Ovary (tissue), 9 donors: ENCODE measurements around the gene PTGDR. TPM values are rescaled to one million over a fixed set of nuclear protein-coding genes. Genes with fewer than 3 reads are reported as not detected.

Source experiments
- DNase-seq, 5 donors: peaks; one replicate each; pipeline ENCODE4 v3.0.0-alpha.2; 2019 to 2020
- H3K27ac ChIP-seq, 2 donors: fragments of 200-600 bp; one replicate each; pipeline versions ENCODE4 v1.5.1 to v1.8.0; 2019 to 2022
- H3K27me3 ChIP-seq: fragments of 200-600 bp; one replicate; pipeline ENCODE4 v1.8.0; 2022
- H3K36me3 ChIP-seq: fragments of 200-600 bp; sonication (generic); one replicate; pipeline ENCODE4 v1.5.1; 2019
- H3K4me1 ChIP-seq: one replicate; pipeline ENCODE4 v1.8.1; 2013; ENCODE audit warnings: mild to moderate bottlenecking, moderate library complexity; ENCODE audit not compliant: insufficient read depth
- H3K4me3 ChIP-seq: fragments of 200-600 bp; sonication (generic); one replicate; pipeline ENCODE4 v1.5.1; 2017
- H3K9me3 ChIP-seq, 2 donors: fragments of 200-600 bp in 1 of 2; sonication (generic) in 1 of 2; one replicate each; pipeline versions ENCODE4 v1.5.1 to v1.8.1; 2013 to 2019; ENCODE audit warnings: mild to moderate bottlenecking in 1 of 2, moderate library complexity in 1 of 2
- CTCF ChIP-seq, 3 donors: fragments of 450-650 bp in 2 of 3; fragments of 200-600 bp in 1 of 3; IDR thresholded peaks; one replicate each; pipeline versions ENCODE4 v1.5.1 to v1.8.0; 2016 to 2022; ENCODE audit warnings: antibody characterized with exemption in 3 of 3, mild to moderate bottlenecking in 1 of 3
- EP300 ChIP-seq: sonication (generic); formaldehyde crosslinking; IDR thresholded peaks from one replicate; pipeline ENCODE4 v1.6.1; 2017; ENCODE audit warnings: antibody characterized with exemption
- POLR2A ChIP-seq: fragments of 450-650 bp; IDR thresholded peaks from one replicate; pipeline ENCODE4 v1.6.1; 2017; ENCODE audit warnings: antibody characterized with exemption, mild to moderate bottlenecking, moderate library complexity
- WGBS, 3 donors: extraction: QIAGEN DNeasy Blood & Tissue Kit in 1 of 3; methylation state at CpG; one replicate each; pipeline versions ENCODE4 v1.1.5 to v1.1.7; 2013 to 2017; 5-methylcytosine and 5-hydroxymethylcytosine counted together
- intact Hi-C, 4 donors: fragments of 100-400 bp; cut with DNase I; formaldehyde crosslinking; loops; one replicate each; pipeline versions ENCODE4 v1.11.0 to v1.15.1; 2022 to 2023
- polyA plus RNA-seq, 2 donors: library from polyadenylated mRNA; stranded (reverse); fragments of 200-250 nt in 1 of 2; fragments of 350-450 nt in 1 of 2; fragmentation: Illumina TruSeq in 1 of 2; extraction: RNeasy Lipid Tissue Mini Kit (QIAGEN cat#74804) in 1 of 2; gene quantifications; one replicate each; pipeline ENCODE4 v1.2.3, GENCODE V29; 2013 to 2014
- total RNA-seq, 7 donors: library from RNA; depleted of rRNA in 2 of 7; stranded (reverse); fragments of >200 nt in 2 of 7; fragmentation: NEBNext Ultra II Directional in 3 of 7; extraction: Animal tissue kit (Norgen Biotek cat#: 25700) in 3 of 7; gene quantifications; one replicate each; pipeline versions ENCODE4 v1.1.0 to v1.2.4, GENCODE V29; 2016 to 2023
- donor health status: DM: no; HTN: no; CAD: no; lungs with moderate emphysema.
- donor health status: DM: no; HTN: no; CAD: no.
- donor health status: Bipolar disorder and iron deficiency.
- donor health status: DM: yes; HTN: yes; CAD: no.
- donor health status: DM: no; HTN: no; CAD: no.
- donor health status: DM: yes; HTN: yes; CAD: no.

The PTGDR gene
- total and polyA plus RNA-seq, 9 donors: 0.10 to 1.8 (median 0.52) TPM

GRCh38 chr14:52277552-52277951 lies 10.1 kb downstream of the PTGDR start:
- intact Hi-C loops: no loop called here
- H3K4me1 ChIP-seq: no peaks in the 10 kb centered on the region
- no peak overlapping the region for H3K4me3 ChIP-seq
- H3K27ac ChIP-seq: no peak overlapping the region
- no peaks in the 10 kb centered on the region for H3K9me3 ChIP-seq
- WGBS, 3 donors: 95 to 99% (median 96%) methylated on average over 4 of the region's 4 CpGs
- no peak for DNase-seq
- TF ChIP-seq POLR2A: no peak
- TF ChIP-seq EP300: no peak
- TF ChIP-seq CTCF (IDR thresholded peaks at IDR 0.05): no peak
- no peaks in the 10 kb centered on the region for H3K36me3 ChIP-seq
- no peaks in the 10 kb centered on the region for H3K27me3 ChIP-seq

GRCh38 chr14:52279408-52279807 lies 11.9 kb downstream of the PTGDR start:
- no peak for DNase-seq
- H3K27me3 ChIP-seq: no peaks in the 10 kb centered on the region
- WGBS, 3 donors: 37 to 53% (median 48%) methylated on average over 3 of the region's 3 CpGs
- no peak overlapping the region for H3K27ac ChIP-seq
- H3K4me3 ChIP-seq: no peak overlapping the region
- no peaks in the 10 kb centered on the region for H3K4me1 ChIP-seq
- H3K9me3 ChIP-seq: no peaks in the 10 kb centered on the region
- no peak for TF ChIP-seq CTCF (IDR thresholded peaks at IDR 0.05)
- no peak for TF ChIP-seq POLR2A
- no peak for TF ChIP-seq EP300
- no peaks in the 10 kb centered on the region for H3K36me3 ChIP-seq
- intact Hi-C loops: no loop called here

- Histone ChIP-seq H3K27ac (no peak overlapping the region), H3K4me1 (no peaks in the 10 kb centered on the region), H3K4me3 (no peak overlapping the region), H3K36me3 (no peaks in the 10 kb centered on the region), H3K27me3 (no peaks in the 10 kb centered on the region), H3K9me3 (no peaks in the 10 kb centered on the region)
- TF ChIP-seq POLR2A: no peak
- TF ChIP-seq EP300: no peak
- no peak for TF ChIP-seq CTCF (IDR thresholded peaks at IDR 0.05)
- intact Hi-C loops: no loop called here
- no peak for DNase-seq
- 56 to 72% (median 69%) methylated on average over 2 of the region's 2 CpGs for WGBS, 3 donors
Measured at GRCh38 chr14:52283099-52283498, 15.6 kb downstream of the PTGDR start.

GRCh38 chr14:52286661-52287649 lies 19.5 kb downstream of the PTGDR start:
- no peaks in the 10 kb centered on the region for H3K4me1 ChIP-seq
- intact Hi-C loops: no loop called here
- H3K27ac ChIP-seq: no peak overlapping the region
- no peaks in the 10 kb centered on the region for H3K9me3 ChIP-seq
- WGBS, 3 donors: 69 to 80% (median 72%) methylated on average over 4 of the region's 4 CpGs
- TF ChIP-seq CTCF (IDR thresholded peaks at IDR 0.05) (no peak), EP300 (no peak), POLR2A (no peak)
- no peaks in the 10 kb centered on the region for H3K27me3 ChIP-seq
- DNase-seq: no peak
- H3K36me3 ChIP-seq: no peaks in the 10 kb centered on the region
- no peak overlapping the region for H3K4me3 ChIP-seq
